ENCODE results near the gene P3R3URF. TPM values are rescaled to one million over a fixed set of nuclear protein-coding genes. Genes with fewer than 3 reads are reported as not detected.
A peak's percentile ranks its signal among the peaks of the same experiment; 100 is the strongest.

Gene P3R3URF
- total RNA-seq, 1 donor from 2014 or later, result not detected

GRCh38 chr1:46191033-46191701, 14.9 kb upstream of the P3R3URF start:
- H3K27me3 Mint-ChIP-seq (ENCODE audit: unreplicated experiment), result peaks cover 4% of the 10 kb centered on the region
- no peak for TF ChIP-seq CTCF (IDR thresholded peaks at IDR 0.05; ENCODE audit: partially characterized antibody, unreplicated experiment)

GRCh38 chr1:46190539-46190938, 14.3 kb upstream of the P3R3URF start:
- H3K4me3 Mint-ChIP-seq (ENCODE audit: unreplicated experiment), result no peak overlapping the region
- H3K36me3 Mint-ChIP-seq (ENCODE audit: unreplicated experiment), result peaks cover 5% of the 10 kb centered on the region
- DNase-seq, result no peak

More at GRCh38 chr1:46191033-46191701, 14.9 kb upstream of the P3R3URF start:
- Mint-ChIP-seq H3K9me3 (ENCODE audit: unreplicated experiment) (peaks cover 4% of the 10 kb centered on the region), H3K4me1 (ENCODE audit: low read depth, unreplicated experiment) (no peaks in the 10 kb centered on the region), H3K36me3 (ENCODE audit: unreplicated experiment) (peaks cover 5% of the 10 kb centered on the region), H3K27ac (ENCODE audit: unreplicated experiment) (peak overlapping the region; percentile 33), H3K4me3 (ENCODE audit: unreplicated experiment) (no peak overlapping the region)
- no peak for DNase-seq

GRCh38 chr1:46188295-46189030, 12.2 kb upstream of the P3R3URF start:
- Mint-ChIP-seq H3K27me3 (ENCODE audit: unreplicated experiment) (peaks cover 2% of the 10 kb centered on the region), H3K27ac (ENCODE audit: unreplicated experiment) (no peak overlapping the region), H3K36me3 (ENCODE audit: unreplicated experiment) (peaks cover 5% of the 10 kb centered on the region), H3K4me1 (ENCODE audit: low read depth, unreplicated experiment) (no peaks in the 10 kb centered on the region), H3K4me3 (ENCODE audit: unreplicated experiment) (no peak overlapping the region), H3K9me3 (ENCODE audit: unreplicated experiment) (peaks cover 4% of the 10 kb centered on the region)
- no peak for DNase-seq
- no peak for TF ChIP-seq CTCF (IDR thresholded peaks at IDR 0.05; ENCODE audit: partially characterized antibody, unreplicated experiment)

More at GRCh38 chr1:46190539-46190938, 14.3 kb upstream of the P3R3URF start:
- no peak for TF ChIP-seq CTCF (IDR thresholded peaks at IDR 0.05; ENCODE audit: partially characterized antibody, unreplicated experiment)
- Mint-ChIP-seq H3K9me3 (ENCODE audit: unreplicated experiment) (peaks cover 4% of the 10 kb centered on the region), H3K27me3 (ENCODE audit: unreplicated experiment) (peaks cover 2% of the 10 kb centered on the region), H3K4me1 (ENCODE audit: low read depth, unreplicated experiment) (no peaks in the 10 kb centered on the region), H3K27ac (ENCODE audit: unreplicated experiment) (no peak overlapping the region)

- H3K27ac Mint-ChIP-seq (ENCODE audit: unreplicated experiment), result no peak overlapping the region
- TF ChIP-seq CTCF (IDR thresholded peaks at IDR 0.05; ENCODE audit: partially characterized antibody, unreplicated experiment), result no peak
Measured at GRCh38 chr1:46187106-46187869, 11.0 kb upstream of the P3R3URF start.

More at GRCh38 chr1:46187106-46187869, 11.0 kb upstream of the P3R3URF start:
- Mint-ChIP-seq H3K4me3 (ENCODE audit: unreplicated experiment) (no peak overlapping the region), H3K4me1 (ENCODE audit: low read depth, unreplicated experiment) (no peaks in the 10 kb centered on the region), H3K36me3 (ENCODE audit: unreplicated experiment) (peaks cover 5% of the 10 kb centered on the region), H3K27me3 (ENCODE audit: unreplicated experiment) (no peaks in the 10 kb centered on the region), H3K9me3 (ENCODE audit: unreplicated experiment) (peaks cover 7% of the 10 kb centered on the region)
- no peak for DNase-seq
